ENCODE results near the gene EFEMP2.
A peak's percentile ranks its signal among the peaks of the same experiment; 100 is the strongest.

EFEMP2 gene

GRCh38 chr11:65918211-65919140 lies 45.9 kb upstream of the EFEMP2 start, which contains the start of gene C11orf68:
Gene C11orf68, minus strand, starts transcription at chr11:65919062. Its CDS starts 31 bp downstream, at chr11:65919031.
- in situ Hi-C loops (cut with HindIII; ENCODE audit: low sequenced_read_pairs) = no loop called here
- TF ChIP-seq, protein P1, sequence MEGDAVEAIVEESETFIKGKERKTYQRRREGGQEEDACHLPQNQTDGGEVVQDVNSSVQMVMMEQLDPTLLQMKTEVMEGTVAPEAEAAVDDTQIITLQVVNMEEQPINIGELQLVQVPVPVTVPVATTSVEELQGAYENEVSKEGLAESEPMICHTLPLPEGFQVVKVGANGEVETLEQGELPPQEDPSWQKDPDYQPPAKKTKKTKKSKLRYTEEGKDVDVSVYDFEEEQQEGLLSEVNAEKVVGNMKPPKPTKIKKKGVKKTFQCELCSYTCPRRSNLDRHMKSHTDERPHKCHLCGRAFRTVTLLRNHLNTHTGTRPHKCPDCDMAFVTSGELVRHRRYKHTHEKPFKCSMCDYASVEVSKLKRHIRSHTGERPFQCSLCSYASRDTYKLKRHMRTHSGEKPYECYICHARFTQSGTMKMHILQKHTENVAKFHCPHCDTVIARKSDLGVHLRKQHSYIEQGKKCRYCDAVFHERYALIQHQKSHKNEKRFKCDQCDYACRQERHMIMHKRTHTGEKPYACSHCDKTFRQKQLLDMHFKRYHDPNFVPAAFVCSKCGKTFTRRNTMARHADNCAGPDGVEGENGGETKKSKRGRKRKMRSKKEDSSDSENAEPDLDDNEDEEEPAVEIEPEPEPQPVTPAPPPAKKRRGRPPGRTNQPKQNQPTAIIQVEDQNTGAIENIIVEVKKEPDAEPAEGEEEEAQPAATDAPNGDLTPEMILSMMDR (IDR thresholded peaks at IDR 0.05; ENCODE audit: low read depth, low read length) = no peak
- DNase-seq (ENCODE audit: low read depth, low spot score) = no peak
- H3K4me3 ChIP-seq (ENCODE audit: low read depth, low read length) = peak within 1 kb of the TSS; percentile 93

DNA sequence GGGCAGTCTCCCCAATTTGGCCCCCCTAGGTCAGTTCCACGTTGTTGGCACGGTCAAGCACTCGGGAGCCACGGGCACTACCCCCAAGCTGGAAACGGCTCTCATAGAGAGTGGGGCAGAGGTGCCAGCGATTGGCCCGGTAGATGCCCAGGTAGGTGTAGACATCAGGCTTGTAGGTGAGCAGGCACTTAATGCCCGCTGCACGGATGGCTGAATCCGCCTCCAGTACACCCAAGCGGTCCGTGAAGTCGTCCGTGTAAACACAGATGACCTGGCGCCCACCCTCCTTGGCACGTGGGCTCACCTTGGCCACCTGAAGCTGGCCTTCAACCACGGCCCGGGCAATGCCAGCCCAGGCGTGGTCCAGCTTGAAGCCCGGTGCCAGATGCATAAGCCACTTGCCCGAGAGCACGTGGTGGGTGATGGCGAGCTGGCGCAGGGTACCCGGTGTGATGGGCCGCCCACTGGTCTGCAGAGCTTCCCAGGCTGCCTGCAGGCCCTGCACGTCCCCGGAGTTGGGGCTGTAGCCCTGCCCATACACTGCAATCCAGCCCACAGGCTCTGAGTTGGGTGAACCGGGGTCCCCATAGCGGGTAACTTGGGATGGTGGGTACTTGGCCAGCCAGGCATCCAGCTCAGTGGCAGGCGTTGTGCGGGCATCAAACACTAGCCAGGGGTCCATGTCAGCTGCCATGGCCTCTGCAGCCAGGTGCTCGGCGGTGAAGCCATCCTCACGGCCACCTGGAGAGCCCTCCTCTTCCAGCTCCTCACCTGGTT lies 45.0 kb upstream of the EFEMP2 start:
- TF ChIP-seq, protein P1 (IDR thresholded peaks at IDR 0.05; ENCODE audit: low read depth, low read length) = no peak
- DNase-seq (ENCODE audit: low read depth, low spot score) = no peak
- peak overlapping the region; percentile 93 for H3K4me3 ChIP-seq (ENCODE audit: low read depth, low read length)
- in situ Hi-C loops (cut with HindIII; ENCODE audit: low sequenced_read_pairs) = no loop called here

GRCh38 chr11:65917077-65917433 lies 44.5 kb upstream of the EFEMP2 start:
- TF ChIP-seq, protein P1 (IDR thresholded peaks at IDR 0.05; ENCODE audit: low read depth, low read length) = no peak
- in situ Hi-C loops (cut with HindIII; ENCODE audit: low sequenced_read_pairs) = no loop called here
- no peak for DNase-seq (ENCODE audit: low read depth, low spot score)
- no peak overlapping the region for H3K4me3 ChIP-seq (ENCODE audit: low read depth, low read length)

- H3K4me3 ChIP-seq (ENCODE audit: low read depth, low read length) = no peak overlapping the region
- in situ Hi-C loops (cut with HindIII; ENCODE audit: low sequenced_read_pairs) = no loop called here
- DNase-seq (ENCODE audit: low read depth, low spot score) = no peak
- TF ChIP-seq, protein P1 (IDR thresholded peaks at IDR 0.05; ENCODE audit: low read depth, low read length) = no peak
These were observed 43.8 kb upstream of the EFEMP2 start for GRCh38 chr11:65916391-65916790.

GRCh38 chr11:65915821-65916251 lies 43.2 kb upstream of the EFEMP2 start:
- peak overlapping the region; percentile 5 for H3K4me3 ChIP-seq (ENCODE audit: low read depth, low read length)
- TF ChIP-seq, protein P1 (IDR thresholded peaks at IDR 0.05; ENCODE audit: low read depth, low read length) = no peak
- peak; percentile 95 for DNase-seq (ENCODE audit: low read depth, low spot score)
- in situ Hi-C loops (cut with HindIII; ENCODE audit: low sequenced_read_pairs) = no loop called here

- TF ChIP-seq, protein P1 (IDR thresholded peaks at IDR 0.05; ENCODE audit: low read depth, low read length) = no peak
- in situ Hi-C loops (cut with HindIII; ENCODE audit: low sequenced_read_pairs) = no loop called here
These were observed 42.7 kb upstream of the EFEMP2 start for GRCh38 chr11:65915101-65915820.

More at GRCh38 chr11:65915101-65915820, 42.7 kb upstream of the EFEMP2 start:
- no peak overlapping the region for H3K4me3 ChIP-seq (ENCODE audit: low read depth, low read length)
- no peak for DNase-seq (ENCODE audit: low read depth, low spot score)
